NCI-H1436 treated with DMSO at 0.1 percent for 48 hours (cell line): ENCODE results near the gene TRIP10.
"Not testable (repeated sequence)": the region's sequence is repeated elsewhere in the genome, so short reads cannot be mapped to it uniquely, and the experiment has no call there.

Experiments
- DNase-seq: peaks from one replicate; lab custom pipeline; 2025; lab: John Stamatoyannopoulos, UW

TRIP10 gene

DNA sequence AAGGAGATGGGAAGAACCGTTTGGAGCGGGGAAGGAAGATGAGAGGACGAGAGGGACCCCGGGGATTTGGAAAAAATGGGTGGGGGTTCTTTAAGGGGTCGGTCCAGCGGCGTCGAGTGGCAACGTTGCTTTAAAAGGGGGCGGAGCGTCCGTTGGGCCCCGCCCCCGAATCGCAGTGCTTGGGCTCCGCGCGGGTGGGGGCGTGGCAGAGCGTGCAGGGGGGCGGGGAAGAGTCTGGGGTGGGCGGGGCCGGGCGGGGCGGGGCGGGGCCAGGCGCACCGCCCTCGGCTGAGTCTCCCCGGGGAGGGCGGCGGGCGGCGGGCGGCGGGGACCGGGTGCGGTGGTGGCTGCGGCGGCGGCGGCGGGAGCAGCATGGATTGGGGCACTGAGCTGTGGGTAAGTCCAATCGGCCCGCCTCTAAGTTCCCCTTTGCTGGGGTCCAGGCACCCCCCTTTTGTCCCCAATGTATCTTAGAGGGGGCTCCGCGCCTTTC is at the start of gene TRIP10:
TRIP10 (plus strand) TSS at position 291 of the 493 bp plus-strand sequence; CDS start at position 373, 82 bp downstream.
- peak; percentile 41 for DNase-seq

GRCh38 chr19:6690160-6690885 is 49.2 kb upstream of the TRIP10 start:
- no peak for DNase-seq

GRCh38 chr19:6691342-6691741 is 48.1 kb upstream of the TRIP10 start:
- DNase-seq: no peak

GRCh38 chr19:6692027-6692426 is 47.5 kb upstream of the TRIP10 start:
- DNase-seq: no peak

- DNase-seq: no peak
Observed at GRCh38 chr19:6693056-6693471, 46.4 kb upstream of the TRIP10 start.

DNA sequence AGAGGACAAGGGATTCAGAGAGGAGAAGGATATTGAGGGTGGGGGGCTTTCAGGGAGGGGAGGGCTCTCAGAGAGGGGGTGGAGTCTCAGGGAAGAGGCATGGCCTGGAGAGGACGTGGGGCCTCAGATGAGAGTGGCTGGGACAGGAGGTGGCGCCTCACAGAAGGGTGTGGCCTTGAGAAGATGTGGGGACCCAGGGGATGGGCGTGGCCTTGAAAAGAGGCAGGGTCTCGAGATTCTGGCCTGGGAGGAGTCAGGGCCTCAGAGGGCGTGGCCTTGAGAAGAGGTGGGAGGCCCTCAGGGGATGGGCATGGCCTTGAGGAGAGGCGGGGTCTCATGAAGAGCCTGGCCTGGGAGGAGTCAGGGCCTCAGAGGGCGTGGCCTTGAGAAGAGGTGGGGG is 45.8 kb upstream of the TRIP10 start:
- no peak for DNase-seq

DNA sequence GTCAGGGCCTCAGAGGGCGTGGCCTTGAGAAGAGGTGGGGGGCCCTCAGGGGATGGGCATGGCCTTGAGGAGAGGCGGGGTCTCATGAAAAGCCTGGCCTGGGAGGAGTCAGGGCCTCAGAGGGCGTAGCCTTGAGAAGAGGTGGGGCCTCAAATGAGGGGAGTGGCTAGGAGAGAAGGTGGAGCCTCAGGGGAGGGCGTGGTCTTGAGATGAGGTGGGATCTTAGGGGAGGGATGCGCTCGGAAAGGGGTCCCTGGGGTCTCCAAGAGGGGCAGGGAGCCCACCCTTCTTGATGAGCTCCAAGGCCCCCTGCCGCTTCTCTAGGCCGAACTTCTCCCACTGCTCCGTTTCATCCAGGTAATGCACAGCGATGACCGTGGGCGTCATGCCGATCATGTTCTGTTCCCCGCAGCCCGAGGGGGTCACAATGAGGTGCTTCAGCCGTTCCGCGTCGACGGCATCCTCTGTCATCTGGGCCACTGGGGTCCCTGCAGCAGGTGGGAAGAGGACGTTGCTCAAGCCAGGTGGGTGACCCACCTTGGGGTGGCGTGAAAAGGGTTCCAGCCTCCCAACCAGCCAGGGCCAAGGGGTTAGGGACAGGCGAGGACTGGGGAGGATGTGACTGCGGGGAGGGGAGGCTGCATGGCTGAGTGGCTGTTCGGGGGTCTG is 45.2 kb upstream of the TRIP10 start:
- DNase-seq: no peak

GRCh38 chr19:6696239-6696820 is 43.1 kb upstream of the TRIP10 start:
- DNase-seq: no peak

- DNase-seq: no peak
Observed at GRCh38 chr19:6697291-6697690, 42.2 kb upstream of the TRIP10 start.

DNA sequence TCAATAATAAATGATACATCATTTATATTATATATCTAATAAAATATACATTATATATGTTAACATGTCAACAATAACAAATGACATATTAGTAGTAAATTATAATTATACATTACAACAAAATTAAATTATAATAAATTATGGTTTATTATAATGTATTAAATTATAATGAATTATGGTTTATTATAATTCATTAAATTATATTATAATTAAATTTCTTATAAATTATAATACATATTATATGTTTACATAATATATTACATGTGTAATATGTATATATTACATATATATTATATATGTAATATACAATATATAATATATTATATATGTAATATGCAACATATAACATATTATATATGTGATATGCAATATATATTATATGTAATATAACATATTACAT is 39.5 kb upstream of the TRIP10 start:
- no peak for DNase-seq

DNA sequence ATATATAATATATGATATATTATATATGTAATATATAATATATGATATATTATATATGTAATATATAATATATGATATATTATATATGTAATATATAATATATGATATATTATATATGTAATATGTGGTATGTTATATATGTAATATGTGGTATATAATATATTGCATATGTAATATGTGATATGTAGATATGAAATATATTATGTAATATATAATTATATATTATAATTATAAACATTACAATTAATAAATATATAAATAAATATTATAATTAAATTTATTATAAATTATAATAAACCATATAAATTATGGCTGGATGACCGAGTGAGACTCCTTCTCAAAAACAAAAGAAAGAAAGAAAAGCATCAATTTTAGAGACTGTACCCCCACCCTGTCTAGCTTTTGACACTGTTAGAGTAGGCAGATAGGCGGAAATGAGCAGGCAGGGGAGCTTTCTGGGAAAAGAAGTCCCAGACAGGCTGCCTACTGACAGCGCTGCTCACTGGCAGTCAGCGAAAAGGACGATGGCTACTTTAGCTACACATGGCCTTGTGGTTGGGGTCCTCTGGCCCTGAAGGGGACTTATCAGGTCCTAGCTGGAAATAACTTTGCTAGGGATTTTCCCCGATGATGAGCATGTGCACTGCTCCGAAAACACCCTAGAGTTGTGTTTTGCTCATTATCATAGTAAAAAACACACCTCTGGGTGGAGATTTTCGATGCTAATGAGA is 38.7 kb upstream of the TRIP10 start:
- DNase-seq: no peak

- no peak for DNase-seq
Observed at GRCh38 chr19:6705931-6706632, 33.4 kb upstream of the TRIP10 start.

GRCh38 chr19:6706633-6706958 is 32.9 kb upstream of the TRIP10 start:
- no peak for DNase-seq

- no peak for DNase-seq
Observed at GRCh38 chr19:6707011-6707657, 32.3 kb upstream of the TRIP10 start.

DNA sequence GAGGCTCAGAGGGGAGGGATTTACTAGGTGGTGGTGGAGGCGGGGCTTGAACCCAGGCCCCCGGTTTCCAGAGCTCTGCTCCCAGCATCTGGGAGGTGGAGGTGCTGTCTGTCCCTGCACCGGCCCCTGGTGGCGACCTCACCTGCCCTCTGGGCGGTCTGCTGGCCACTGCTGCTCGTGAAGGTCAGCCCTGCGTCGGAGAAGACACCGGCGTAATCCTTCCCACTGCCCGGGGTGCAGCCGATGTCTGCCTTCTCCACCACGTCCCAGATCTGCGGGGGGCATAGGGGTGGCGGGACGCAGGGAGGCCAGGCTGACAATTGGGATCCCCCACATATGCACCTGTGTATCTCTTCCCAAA is 31.8 kb upstream of the TRIP10 start:
- no peak for DNase-seq

DNA sequence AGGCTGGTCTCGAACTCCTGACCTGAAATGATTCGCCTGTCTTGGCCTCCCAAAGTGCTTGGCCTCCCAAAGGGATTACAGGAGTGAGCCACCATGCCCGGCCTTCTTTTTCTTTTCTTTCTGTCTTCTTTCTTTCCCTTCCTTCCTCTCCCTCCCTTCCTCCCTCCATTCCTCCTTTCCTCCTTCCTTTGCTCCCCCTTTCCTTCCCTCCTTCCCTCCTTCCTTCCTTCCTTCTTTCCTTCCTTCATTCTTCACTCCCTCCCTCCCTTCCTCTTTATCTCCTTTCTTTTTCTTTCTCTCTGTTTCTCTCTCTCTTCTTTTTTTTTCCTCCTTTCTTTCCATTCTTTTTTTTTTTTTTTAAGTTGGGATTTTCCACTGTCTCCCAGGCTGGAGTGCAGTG is 31.1 kb upstream of the TRIP10 start:
- no peak for DNase-seq

GRCh38 chr19:6708913-6709312 is 30.6 kb upstream of the TRIP10 start:
- not testable (repeated sequence) for DNase-seq

DNA sequence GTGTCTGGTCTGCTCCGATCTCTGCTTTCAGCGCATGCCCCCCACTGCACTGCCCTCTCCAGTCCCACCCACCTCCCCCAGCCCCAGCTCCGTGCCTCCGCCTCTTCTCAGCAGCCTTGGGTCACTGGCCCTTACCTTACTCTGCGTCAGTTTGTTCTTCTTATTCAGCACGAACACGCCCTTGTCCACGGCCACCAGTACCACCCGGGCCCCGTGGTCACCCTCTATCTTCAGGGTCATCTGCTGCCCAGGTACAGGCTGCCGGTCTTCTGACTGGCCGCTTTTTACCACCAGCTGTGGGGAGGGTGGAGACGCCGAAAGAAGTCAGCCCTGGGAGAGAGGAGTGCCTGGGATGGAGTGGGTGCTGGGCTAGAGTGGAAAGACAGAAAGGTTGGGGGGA is 29.9 kb upstream of the TRIP10 start:
- no peak for DNase-seq

DNA sequence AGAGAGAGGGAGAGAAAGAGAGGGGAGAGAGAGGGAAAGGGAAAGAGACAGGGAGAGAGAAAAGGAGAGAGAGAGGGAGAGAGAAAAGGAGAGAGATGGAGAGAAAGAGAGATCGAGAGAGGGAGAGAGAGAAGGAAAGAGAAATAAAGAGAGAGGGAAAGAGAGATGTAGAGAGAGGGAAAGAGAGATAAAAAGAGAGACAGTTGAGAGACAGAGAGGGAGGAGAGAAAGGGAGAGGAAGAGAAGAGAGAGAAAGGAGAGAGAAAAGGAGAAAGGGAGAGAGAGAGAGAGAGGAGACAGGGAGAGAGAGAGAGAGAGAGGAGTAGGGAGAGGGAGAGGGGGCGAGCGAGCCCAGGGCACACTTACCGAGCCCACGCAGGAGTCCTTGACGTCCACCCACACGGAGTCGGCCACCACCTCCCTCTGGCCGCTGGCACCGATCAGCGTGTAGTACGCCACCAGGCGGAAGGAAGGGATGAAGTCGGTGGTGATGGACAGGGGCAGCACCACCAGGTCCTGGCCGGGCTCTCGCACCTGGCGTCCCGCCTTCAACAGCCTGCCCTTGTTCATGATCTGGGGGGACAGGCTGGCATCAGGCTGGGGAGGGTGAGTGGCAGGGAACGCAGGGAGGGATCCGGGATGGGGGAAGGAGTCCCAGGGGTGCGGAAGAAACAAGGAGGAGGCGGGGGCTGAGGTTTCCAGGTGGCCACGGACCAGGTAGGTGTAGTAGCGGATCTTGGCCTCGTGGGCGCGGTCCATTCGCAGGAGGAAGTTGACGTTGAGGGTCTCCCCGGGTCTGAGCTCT is 29.0 kb upstream of the TRIP10 start:
- no peak for DNase-seq

DNA sequence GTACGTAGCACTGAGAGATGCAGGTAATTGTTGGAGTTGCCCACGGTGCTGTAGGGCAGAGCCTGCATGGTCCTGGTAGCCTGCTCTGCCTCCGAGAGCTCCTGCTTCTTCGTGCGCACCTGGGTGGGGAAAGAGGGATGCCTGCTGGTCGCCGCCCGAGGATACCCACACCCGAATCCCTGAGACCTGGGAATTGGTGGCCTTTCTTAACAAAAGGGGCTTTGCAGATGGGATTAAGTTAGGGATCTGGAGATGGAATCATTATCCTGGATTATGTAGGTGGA is 28.5 kb upstream of the TRIP10 start:
- DNase-seq: no peak

- no peak for DNase-seq
Observed at GRCh38 chr19:6711605-6712004, 27.9 kb upstream of the TRIP10 start.
